HG03520 (cell line): ENCODE data around the gene GGCT.
A peak's percentile ranks its signal among the peaks of the same experiment; 100 is the strongest.
"Not testable (repeated sequence)": the region's sequence is repeated elsewhere in the genome, so short reads cannot be mapped to it uniquely, and the experiment has no call there.

Experiments used
- ATAC-seq: cut with Tn5 transposase; IDR thresholded peaks from one replicate; pipeline ENCODE4 v1.9.1; 2021; ENCODE audit warnings: mild to moderate bottlenecking, moderate library complexity; ENCODE audit not compliant: unreplicated experiment

Gene GGCT, protein sequence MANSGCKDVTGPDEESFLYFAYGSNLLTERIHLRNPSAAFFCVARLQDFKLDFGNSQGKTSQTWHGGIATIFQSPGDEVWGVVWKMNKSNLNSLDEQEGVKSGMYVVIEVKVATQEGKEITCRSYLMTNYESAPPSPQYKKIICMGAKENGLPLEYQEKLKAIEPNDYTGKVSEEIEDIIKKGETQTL

DNA sequence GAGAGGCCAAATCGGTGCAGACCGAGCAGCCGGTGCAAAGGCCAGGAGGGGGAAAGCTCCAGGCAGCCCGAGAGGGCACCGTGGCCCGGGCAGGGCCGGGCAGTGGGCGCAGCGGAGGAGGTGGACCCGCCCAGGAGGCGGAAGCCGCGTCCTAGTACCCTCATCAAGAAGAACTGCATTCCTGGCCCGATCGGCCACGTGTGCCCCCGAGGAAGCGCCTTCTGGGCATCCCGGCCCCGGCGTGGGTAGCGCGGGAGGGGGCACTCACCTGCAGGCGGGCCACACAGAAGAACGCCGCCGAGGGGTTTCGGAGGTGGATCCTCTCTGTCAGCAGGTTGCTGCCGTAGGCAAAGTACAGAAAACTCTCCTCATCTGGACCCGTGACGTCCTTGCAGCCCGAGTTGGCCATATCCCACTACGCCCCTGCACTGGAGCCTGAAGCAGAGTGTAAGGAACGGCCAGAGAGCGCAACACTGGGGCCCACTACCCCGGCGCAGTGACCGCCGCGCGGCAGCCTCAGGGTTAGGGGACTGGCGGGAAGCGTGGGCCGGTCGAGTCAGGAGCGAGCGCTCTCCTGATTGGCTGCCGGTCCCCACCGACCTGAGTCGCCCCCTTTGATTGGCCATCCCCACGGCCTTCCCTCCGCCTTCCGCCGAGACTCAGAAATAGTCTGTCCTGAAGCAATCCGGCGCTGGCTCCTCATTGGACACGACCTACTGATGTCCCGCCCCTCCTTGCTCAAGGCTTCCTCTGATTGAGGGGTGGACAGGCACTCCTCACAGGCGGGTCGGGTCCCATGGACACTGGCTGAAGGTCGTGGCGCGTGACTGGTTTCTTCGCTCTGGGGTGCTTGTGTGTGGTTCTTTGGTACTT lies at the start of gene GGCT:
Gene GGCT (minus strand): TSS at position 529 of the 873 bp plus-strand sequence. CDS start 120 bp downstream, at position 409.
- peak; percentile 98 for ATAC-seq

GRCh38 chr7:30553546-30553945 lies 48.9 kb upstream of the GGCT start:
- ATAC-seq, result no peak

DNA sequence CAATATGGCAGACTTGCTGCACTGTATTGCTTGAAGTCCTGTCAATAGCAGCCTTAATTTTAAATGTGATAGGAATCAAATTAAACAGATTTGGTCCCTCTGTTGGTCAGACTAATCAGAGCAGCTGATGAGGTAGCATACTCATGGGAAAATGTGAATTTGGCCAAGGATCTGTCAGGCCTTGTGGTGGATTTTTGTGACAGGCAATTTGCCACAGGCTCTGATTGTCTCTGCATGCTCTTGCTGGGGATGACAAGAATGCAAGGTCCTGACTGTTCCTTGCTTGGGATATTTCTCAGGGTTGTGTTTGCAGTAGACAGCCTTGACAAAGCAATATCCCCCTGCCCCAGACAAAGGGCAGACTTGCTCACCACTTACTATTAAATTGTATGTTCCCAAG lies 48.5 kb upstream of the GGCT start:
- no peak for ATAC-seq

DNA sequence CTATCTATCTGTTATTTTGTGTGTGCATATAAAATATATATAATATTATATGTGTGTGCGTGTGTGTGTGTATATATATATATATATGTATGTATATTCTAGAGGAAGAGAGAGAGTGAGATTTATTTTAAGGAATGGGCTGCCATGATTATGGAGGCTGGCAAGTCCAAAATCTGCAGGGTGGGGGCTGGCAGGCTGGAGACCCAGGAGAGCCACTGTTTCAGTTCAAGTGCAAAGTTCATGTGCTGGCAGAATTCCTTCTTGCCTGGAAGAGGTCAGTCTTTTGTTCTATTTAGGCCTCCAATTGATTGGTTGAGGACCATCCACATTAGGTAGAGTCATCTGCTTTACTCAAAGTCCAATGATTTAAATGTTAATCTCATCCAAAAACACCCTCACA lies 47.7 kb upstream of the GGCT start:
- no peak for ATAC-seq

GRCh38 chr7:30549931-30550493 lies 45.4 kb upstream of the GGCT start:
- no peak for ATAC-seq

- no peak for ATAC-seq
These were observed 44.2 kb upstream of the GGCT start for GRCh38 chr7:30548845-30549244.

DNA sequence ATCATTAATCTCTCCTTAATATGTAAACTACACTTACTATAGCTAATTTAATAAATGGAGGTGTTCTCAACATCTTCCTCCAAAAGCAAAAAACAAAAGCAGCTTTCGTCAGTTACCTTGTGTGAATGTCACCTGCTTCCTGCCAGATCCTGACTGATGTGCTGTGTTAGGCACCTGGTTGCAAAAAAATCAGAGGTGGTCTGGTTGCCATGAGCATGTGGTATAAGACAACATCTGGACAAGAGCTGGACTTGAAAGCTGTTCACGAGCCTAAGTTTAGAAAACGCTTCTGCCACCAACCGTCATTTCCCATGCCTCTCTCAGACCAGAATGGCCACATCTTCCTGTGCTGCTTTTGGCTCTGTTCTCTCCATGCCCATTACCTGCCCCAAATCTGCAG lies 42.0 kb upstream of the GGCT start:
- no peak for ATAC-seq

GRCh38 chr7:30545791-30546555 lies 41.3 kb upstream of the GGCT start:
- ATAC-seq, result no peak

GRCh38 chr7:30543813-30544525 lies 39.3 kb upstream of the GGCT start:
- ATAC-seq, result no peak

- ATAC-seq, result not testable (repeated sequence)
These were observed 38.5 kb upstream of the GGCT start for GRCh38 chr7:30543115-30543514.

GRCh38 chr7:30533886-30534285 lies 29.3 kb upstream of the GGCT start:
- ATAC-seq, result no peak

GRCh38 chr7:30531286-30531685 lies 26.7 kb upstream of the GGCT start:
- no peak for ATAC-seq

DNA sequence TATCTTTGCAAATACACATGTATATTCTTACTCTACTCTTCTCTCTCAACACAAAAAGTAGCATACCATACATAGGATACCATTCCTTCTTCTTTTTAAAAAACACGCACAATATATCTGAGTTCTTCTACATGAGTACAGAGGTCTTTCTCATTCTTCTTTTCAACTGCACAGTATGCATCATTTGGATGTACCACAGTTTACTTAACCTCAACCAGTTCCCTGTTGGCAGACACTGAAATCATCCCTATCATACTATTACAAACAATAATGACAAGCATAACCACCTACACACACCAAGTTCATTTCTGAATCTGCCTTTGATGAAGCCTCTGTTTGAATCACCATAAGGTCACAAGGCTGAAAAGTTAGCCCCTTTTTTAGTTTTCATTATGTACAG lies 25.7 kb upstream of the GGCT start:
- no peak for ATAC-seq

DNA sequence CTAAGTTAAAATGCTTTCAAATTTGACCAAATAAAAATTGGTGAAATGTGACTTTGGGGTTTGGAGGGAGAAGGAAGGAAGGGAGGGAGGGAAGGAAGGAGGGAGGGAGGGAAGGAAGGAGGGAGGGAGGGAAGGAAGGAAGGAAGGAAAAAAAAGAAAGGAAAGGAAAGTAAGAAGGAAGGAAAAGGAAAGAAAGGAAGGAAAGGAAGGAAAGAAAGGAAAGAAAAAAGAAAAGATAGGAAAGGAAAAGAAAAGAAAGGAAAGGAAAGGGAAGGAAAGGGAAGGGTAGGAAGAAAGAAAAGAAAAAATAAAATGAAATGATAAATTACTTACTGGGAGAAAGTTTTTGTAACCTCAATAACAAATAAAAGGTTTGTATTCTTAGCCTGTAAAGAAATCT lies 24.1 kb upstream of the GGCT start:
- ATAC-seq, result no peak

GRCh38 chr7:30527297-30527696 lies 22.7 kb upstream of the GGCT start:
- not testable (repeated sequence) for ATAC-seq

DNA sequence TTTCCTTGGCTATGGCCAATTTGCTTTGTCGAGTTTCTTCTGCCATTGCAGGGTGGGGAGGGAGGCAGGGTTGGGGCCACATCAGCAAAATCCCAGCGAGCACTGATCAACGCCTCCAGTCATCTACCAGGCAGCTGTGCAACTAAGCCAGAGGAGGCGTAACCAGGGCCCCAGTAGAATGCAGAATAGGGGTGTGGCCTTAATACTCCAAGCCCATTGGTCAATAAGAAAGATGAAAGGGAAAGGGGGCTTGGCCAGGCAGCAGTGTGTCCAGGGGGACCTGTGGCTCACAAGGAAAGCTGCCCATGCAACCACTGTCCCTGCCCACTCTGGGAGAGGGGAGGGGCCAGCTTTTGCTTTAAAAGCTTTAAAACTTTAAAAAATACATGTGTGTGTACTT lies 21.5 kb upstream of the GGCT start:
- ATAC-seq, result no peak

- ATAC-seq, result no peak
These were observed 20.8 kb upstream of the GGCT start for GRCh38 chr7:30525429-30525828.

DNA sequence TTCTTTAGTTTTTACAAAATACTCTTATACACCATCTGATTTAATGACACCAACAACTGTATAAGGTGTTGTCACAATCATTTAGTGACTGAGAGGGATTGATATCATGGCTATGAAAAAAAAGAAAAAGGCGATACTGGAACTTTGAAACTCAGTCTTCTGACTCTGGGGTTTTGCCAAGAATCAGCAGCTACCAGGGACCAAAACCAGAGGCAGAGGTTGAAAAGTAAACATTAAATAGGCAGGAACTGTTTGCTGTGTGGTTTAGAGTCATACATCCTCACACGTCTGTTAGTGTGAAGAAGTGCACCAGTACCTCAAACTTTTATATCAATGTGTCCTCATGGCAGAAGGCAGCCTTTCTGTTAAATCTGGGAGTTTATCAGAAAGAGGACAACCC lies 19.9 kb upstream of the GGCT start:
- no peak for ATAC-seq

- ATAC-seq, result no peak
These were observed 18.8 kb upstream of the GGCT start for GRCh38 chr7:30523466-30523865.

- ATAC-seq, result no peak
These were observed 17.5 kb upstream of the GGCT start for GRCh38 chr7:30522159-30522558.

- ATAC-seq, result no peak
These were observed 16.9 kb upstream of the GGCT start for GRCh38 chr7:30521532-30521931.
